HuH-7 (cell line): ENCODE data around the gene SRRM4.
"Not testable (repeated sequence)": the region's sequence is repeated elsewhere in the genome, so short reads cannot be mapped to it uniquely, and the experiment has no call there.

Source experiments
- DNase-seq: peaks from one replicate; pipeline ENCODE4 v3.0.0; 2011; ENCODE audit warnings: low spot score

Gene SRRM4

GRCh38 chr12:118981285-118982211 is at the start of gene SRRM4:
Gene SRRM4, plus strand, starts transcription at chr12:118981541. Its CDS starts 342 bp downstream, at chr12:118981883.
- DNase-seq = no peak

GRCh38 chr12:118946256-118946655 is 35.1 kb upstream of the SRRM4 start:
- no peak for DNase-seq

GRCh38 chr12:118958520-118958919 is 22.8 kb upstream of the SRRM4 start:
- no peak for DNase-seq

GRCh38 chr12:118959348-118959747 is 22.0 kb upstream of the SRRM4 start:
- no peak for DNase-seq

GRCh38 chr12:118959985-118960560 is 21.3 kb upstream of the SRRM4 start:
- no peak for DNase-seq

GRCh38 chr12:118960865-118961264 is 20.5 kb upstream of the SRRM4 start:
- no peak for DNase-seq

GRCh38 chr12:118964988-118965387 is 16.4 kb upstream of the SRRM4 start:
- no peak for DNase-seq

- DNase-seq = no peak
Observed at GRCh38 chr12:118970856-118971255, 10.5 kb upstream of the SRRM4 start.

- DNase-seq = no peak
Observed at GRCh38 chr12:118972982-118973381, 8.4 kb upstream of the SRRM4 start.

- peak; percentile 66 for DNase-seq
Observed at GRCh38 chr12:118979763-118980406, 1.5 kb upstream of the SRRM4 start.

- DNase-seq = no peak
Observed at GRCh38 chr12:118980407-118981014, 830 bp upstream of the SRRM4 start.

GRCh38 chr12:118982302-118982701 is 961 bp downstream of the SRRM4 start:
- no peak for DNase-seq

- no peak for DNase-seq
Observed at GRCh38 chr12:118982984-118983761, 1.8 kb downstream of the SRRM4 start.

GRCh38 chr12:118984161-118984943 is 3.0 kb downstream of the SRRM4 start:
- DNase-seq = no peak

- DNase-seq = no peak
Observed at GRCh38 chr12:118986050-118986449, 4.7 kb downstream of the SRRM4 start.

GRCh38 chr12:118999107-118999506 is 17.8 kb downstream of the SRRM4 start:
- DNase-seq = no peak

GRCh38 chr12:119005085-119005484 is 23.7 kb downstream of the SRRM4 start:
- DNase-seq = no peak

GRCh38 chr12:119005913-119006312 is 24.6 kb downstream of the SRRM4 start:
- no peak for DNase-seq

GRCh38 chr12:119006746-119007145 is 25.4 kb downstream of the SRRM4 start:
- DNase-seq = no peak

GRCh38 chr12:119008273-119008672 is 26.9 kb downstream of the SRRM4 start:
- DNase-seq = not testable (repeated sequence)

- DNase-seq = peak; percentile 4
Observed at GRCh38 chr12:119008691-119009221, 27.4 kb downstream of the SRRM4 start.
